WTC11 (cell line): ENCODE results near the gene ZER1. TPM values are rescaled to one million over a fixed set of nuclear protein-coding genes. Genes with fewer than 3 reads are reported as not detected.

ENCODE experiments used
- ATAC-seq: fragments of 200-7000 bp; cut with Tn5 transposase; 2 replicates; pipeline ENCODE4 v1.10.0; 2021; ENCODE audit warnings: mild to moderate bottlenecking, moderate library complexity
- CTCF ChIA-PET: fragments of 300-600 bp; sonication (Branson Sonifier 250); formaldehyde crosslinking; loops from one replicate; lab custom pipeline; 2021; ENCODE audit warnings: antibody characterized with exemption; lab: Charles Lee
- POLR2A ChIA-PET: fragments of 350-600 bp; sonication (Branson Sonifier 250); formaldehyde crosslinking; loops from one replicate; lab custom pipeline; 2021; ENCODE audit warnings: antibody characterized with exemption; lab: Charles Lee
- DNase-seq: peaks from one replicate; pipeline ENCODE4 v3.0.0; 2021; ENCODE audit warnings: low spot score
- H3K27ac Mint-ChIP-seq: 2 replicates; pipeline ENCODE4 v1.8.0; 2021; ENCODE audit warnings: mixed read lengths
- H3K27me3 Mint-ChIP-seq: 2 replicates; pipeline ENCODE4 v1.8.0; 2021; ENCODE audit warnings: low read depth, mild to moderate bottlenecking, moderate library complexity, mixed read lengths
- H3K36me3 Mint-ChIP-seq: 2 replicates; pipeline ENCODE4 v1.8.0; 2021; ENCODE audit warnings: mixed read lengths
- H3K4me1 Mint-ChIP-seq: 2 replicates; pipeline ENCODE4 v1.8.0; 2022; ENCODE audit warnings: mixed read lengths
- H3K4me3 Mint-ChIP-seq: 2 replicates; pipeline ENCODE4 v1.8.0; 2021; ENCODE audit warnings: mild to moderate bottlenecking, moderate library complexity, mixed read lengths
- H3K9me3 Mint-ChIP-seq: 2 replicates; pipeline ENCODE4 v1.8.0; 2021; ENCODE audit warnings: mixed read lengths
- ATF3 ChIP-seq: sonication (generic); formaldehyde crosslinking; conservative IDR thresholded peaks from 2 replicates; pipeline ENCODE4 v1.8.1; 2022; ENCODE audit warnings: mild to moderate bottlenecking, missing genetic modification reagents
- ATF6 ChIP-seq: sonication (generic); formaldehyde crosslinking; IDR thresholded peaks from 2 replicates; pipeline ENCODE4 v1.8.1; 2023; ENCODE audit warnings: mild to moderate bottlenecking, missing genetic modification reagents
- CREB1 ChIP-seq: sonication (generic); formaldehyde crosslinking; IDR thresholded peaks from 2 replicates; pipeline ENCODE4 v1.8.0; 2023; ENCODE audit warnings: mild to moderate bottlenecking, missing genetic modification reagents
- E2F4 ChIP-seq: sonication (generic); formaldehyde crosslinking; IDR thresholded peaks from 2 replicates; pipeline ENCODE4 v1.8.1; 2022; ENCODE audit warnings: low read depth, mild to moderate bottlenecking, moderate library complexity, missing genetic modification reagents, borderline replicate concordance
- ETV6 ChIP-seq: sonication (generic); formaldehyde crosslinking; IDR thresholded peaks from 2 replicates; pipeline ENCODE4 v1.8.1; 2022; ENCODE audit warnings: mild to moderate bottlenecking, missing genetic modification reagents
- FOXJ3 ChIP-seq: sonication (generic); formaldehyde crosslinking; IDR thresholded peaks from 2 replicates; pipeline ENCODE4 v1.9.0; 2021; ENCODE audit warnings: missing genetic modification reagents, mild to moderate bottlenecking, borderline replicate concordance
- GRHL2 ChIP-seq: fragments of 250-450 bp; sonication (Bioruptor Pico); IDR thresholded peaks from 2 replicates; pipeline ENCODE4 v1.8.0; 2022; ENCODE audit warnings: mild to moderate bottlenecking, moderate library complexity; ENCODE audit not compliant: insufficient replicate concordance, severe bottlenecking
- HMGA2 ChIP-seq: fragments of 250-450 bp; sonication (Bioruptor Pico); IDR thresholded peaks from 2 replicates; pipeline ENCODE4 v1.4.0; 2021; ENCODE audit warnings: mild to moderate bottlenecking, moderate library complexity
- MLX ChIP-seq: sonication (generic); formaldehyde crosslinking; IDR thresholded peaks from 2 replicates; pipeline ENCODE4 v1.8.1; 2023; ENCODE audit warnings: mild to moderate bottlenecking, missing genetic modification reagents, moderate library complexity
- MYBL2 ChIP-seq: sonication (generic); formaldehyde crosslinking; IDR thresholded peaks from 2 replicates; pipeline ENCODE4 v1.8.1; 2023; ENCODE audit warnings: mild to moderate bottlenecking, moderate library complexity, missing genetic modification reagents
- NR1H2 ChIP-seq: sonication (generic); formaldehyde crosslinking; IDR thresholded peaks from 2 replicates; pipeline ENCODE4 v1.9.0; 2021; ENCODE audit warnings: mild to moderate bottlenecking, moderate library complexity, missing genetic modification reagents
- NR3C1 ChIP-seq: sonication (generic); formaldehyde crosslinking; conservative IDR thresholded peaks from 2 replicates; pipeline ENCODE4 v1.8.1; 2023; ENCODE audit warnings: low read depth, mild to moderate bottlenecking, missing genetic modification reagents
- SMAD3 ChIP-seq: sonication (generic); formaldehyde crosslinking; IDR thresholded peaks from 2 replicates; pipeline ENCODE4 v1.8.0; 2022; ENCODE audit warnings: missing genetic modification reagents, mild to moderate bottlenecking, borderline replicate concordance
- SOX15 ChIP-seq: fragments of 250-450 bp; sonication (Bioruptor Pico); IDR thresholded peaks from 2 replicates; pipeline ENCODE4 v1.9.0; 2021; ENCODE audit warnings: mild to moderate bottlenecking
- STAT6 ChIP-seq: sonication (generic); formaldehyde crosslinking; conservative IDR thresholded peaks from 2 replicates; pipeline ENCODE4 v1.8.1; 2023; ENCODE audit warnings: mild to moderate bottlenecking, low read depth, missing genetic modification reagents, moderate library complexity
- TCF7 ChIP-seq: sonication (generic); formaldehyde crosslinking; IDR thresholded peaks from 2 replicates; pipeline ENCODE4 v1.8.0; 2022; ENCODE audit warnings: mild to moderate bottlenecking, low read depth, missing genetic modification reagents, moderate library complexity
- ZNF263 ChIP-seq: sonication (generic); formaldehyde crosslinking; IDR thresholded peaks from 2 replicates; pipeline ENCODE4 v1.8.1; 2022; ENCODE audit warnings: low read depth, mild to moderate bottlenecking, moderate library complexity, missing genetic modification reagents
- ZNF396 ChIP-seq: fragments of 250-450 bp; sonication (Bioruptor Pico); IDR thresholded peaks from 2 replicates; pipeline ENCODE4 v1.8.0; 2021; ENCODE audit warnings: mild to moderate bottlenecking, moderate library complexity, borderline replicate concordance
- total RNA-seq: library from RNA; stranded (reverse); gene quantifications from 3 replicates; pipeline ENCODE4 v1.2.3, GENCODE V29; 2021

ZER1 gene
- total RNA-seq, 1 experiment from 2014 or later = 23.8 TPM

GRCh38 chr9:128718475-128718874, 53.3 kb downstream of the ZER1 start:
- Mint-ChIP-seq H3K4me1 (peaks cover 10% of the 10 kb centered on the region), H3K27me3 (no peaks in the 10 kb centered on the region), H3K36me3 (peaks cover 5% of the 10 kb centered on the region; the same call in 1 of the 2 replicates), H3K4me3 (no peak overlapping the region), H3K9me3 (no peaks in the 10 kb centered on the region), H3K27ac (no peak overlapping the region)
- no peak for TF ChIP-seq TCF7 (CRISPR knock-in tag)
- no peak for TF ChIP-seq SMAD3 (CRISPR knock-in tag)
- no peak for TF ChIP-seq MYBL2 (CRISPR knock-in tag)
- TF ChIP-seq FOXJ3 (CRISPR knock-in tag) = no peak
- DNase-seq (no peak), ATAC-seq (no peak)
- POLR2A ChIA-PET = interaction anchor here (0.7 kb wide), 1 partner anchor 101 kb away, joined by 4 read pairs; no protein-coding TSS in a partner anchor
- CTCF ChIA-PET = interaction anchor here (0.8 kb wide), 1 partner anchor 16 kb away, joined by 4 read pairs; the partner anchor contains the start of gene PKN3

GRCh38 chr9:128718047-128718446, 53.7 kb downstream of the ZER1 start:
- TF ChIP-seq CREB1 (CRISPR knock-in tag) (no peak), TCF7 (CRISPR knock-in tag) (no peak), E2F4 (CRISPR knock-in tag) (no peak), NR3C1 (CRISPR knock-in tag) (no peak), ZNF263 (no peak), SMAD3 (CRISPR knock-in tag) (no peak), GRHL2 (CRISPR knock-in tag) (no peak)
- TF ChIP-seq, all 79 proteins: peak for 0
- ATAC-seq (no peak), DNase-seq (no peak)
- POLR2A ChIA-PET = interaction anchor here (0.6 kb wide), 2 partner anchors 120 to 318 kb away, joined by 3 to 4 read pairs; no protein-coding TSS in a partner anchor
- H3K27me3 Mint-ChIP-seq = no peaks in the 10 kb centered on the region
- CTCF ChIA-PET = no interaction called here
- no peak overlapping the region for H3K4me3 Mint-ChIP-seq
- H3K36me3 Mint-ChIP-seq = peaks cover 5% of the 10 kb centered on the region; the same call in 1 of the 2 replicates
- no peaks in the 10 kb centered on the region for H3K9me3 Mint-ChIP-seq
- no peak overlapping the region for H3K27ac Mint-ChIP-seq
- H3K4me1 Mint-ChIP-seq = peaks cover 10% of the 10 kb centered on the region

GRCh38 chr9:128716581-128717254, 55.0 kb downstream of the ZER1 start:
- ATAC-seq = no peak
- Mint-ChIP-seq H3K9me3 (no peaks in the 10 kb centered on the region), H3K4me3 (no peak overlapping the region), H3K27ac (no peak overlapping the region), H3K27me3 (no peaks in the 10 kb centered on the region)
- CTCF ChIA-PET = interaction anchor here (0.5 to 1.4 kb wide), 2 partner anchors 15 to 574 kb away, joined by 3 to 4 read pairs; partner anchors contain the start of gene PKN3
- no peak for TF ChIP-seq SMAD3 (CRISPR knock-in tag)
- TF ChIP-seq NR3C1 (CRISPR knock-in tag) = no peak
- TF ChIP-seq SOX15 = no peak
- TF ChIP-seq, all 79 proteins: peak for 0
- Mint-ChIP-seq H3K4me1 (no peaks in the 10 kb centered on the region), H3K36me3 (peaks cover 5% of the 10 kb centered on the region; the same call in 1 of the 2 replicates)
- POLR2A ChIA-PET = no interaction called here
- no peak for DNase-seq

- ATAC-seq (no peak), DNase-seq (no peak)
- Mint-ChIP-seq H3K4me1 (no peaks in the 10 kb centered on the region), H3K4me3 (no peak overlapping the region), H3K9me3 (no peaks in the 10 kb centered on the region), H3K27me3 (no peaks in the 10 kb centered on the region), H3K27ac (no peak overlapping the region), H3K36me3 (peaks cover 8% of the 10 kb centered on the region; the same call in 1 of the 2 replicates)
- ChIA-PET CTCF (interaction anchor here (1.6 kb wide), 1 partner anchor 13 kb away, joined by 6 read pairs; the partner anchor contains the start of gene PKN3), POLR2A (interaction anchor here (0.6 kb wide), 1 partner anchor 9 kb away, joined by 3 read pairs; the partner anchor contains the start of gene ZDHHC12)
- TF ChIP-seq ATF3 = no peak
- TF ChIP-seq STAT6 = no peak
- no peak for TF ChIP-seq NR1H2 (CRISPR knock-in tag)
- TF ChIP-seq ATF6 (CRISPR knock-in tag) = no peak
- TF ChIP-seq HMGA2 = no peak
- no peak for TF ChIP-seq MLX (CRISPR knock-in tag)
- TF ChIP-seq ETV6 (CRISPR knock-in tag) = no peak
- no peak for TF ChIP-seq ZNF396 (CRISPR knock-in tag)
Observed at GRCh38 chr9:128715436-128715750, 56.3 kb downstream of the ZER1 start.
